Measurements from ENCODE around the gene IL1R1.

IL1R1 gene

DNA sequence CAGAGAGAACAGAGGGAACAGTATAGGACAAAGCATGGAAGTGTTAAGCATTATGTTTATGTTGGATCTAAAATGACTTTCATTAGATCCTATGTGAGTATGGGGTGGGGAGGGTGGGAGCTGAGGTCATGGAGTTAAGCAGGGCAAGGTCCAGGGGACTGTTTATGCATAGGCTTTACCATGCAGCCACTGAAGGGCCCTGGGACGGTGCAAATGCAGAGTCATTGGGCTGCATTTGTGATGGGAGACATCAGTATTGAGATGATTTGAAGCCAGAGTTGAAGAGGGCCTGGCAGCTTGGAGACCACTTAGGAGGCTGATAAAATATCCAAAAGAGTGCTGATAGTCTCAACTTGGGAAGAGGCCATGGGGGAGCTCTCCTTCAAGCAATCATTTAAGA is 66.9 kb downstream of the IL1R1 start:
- DNase-seq = no peak

- no peak for DNase-seq
These were observed 74.5 kb downstream of the IL1R1 start for GRCh38 chr2:102217032-102217431.

DNA sequence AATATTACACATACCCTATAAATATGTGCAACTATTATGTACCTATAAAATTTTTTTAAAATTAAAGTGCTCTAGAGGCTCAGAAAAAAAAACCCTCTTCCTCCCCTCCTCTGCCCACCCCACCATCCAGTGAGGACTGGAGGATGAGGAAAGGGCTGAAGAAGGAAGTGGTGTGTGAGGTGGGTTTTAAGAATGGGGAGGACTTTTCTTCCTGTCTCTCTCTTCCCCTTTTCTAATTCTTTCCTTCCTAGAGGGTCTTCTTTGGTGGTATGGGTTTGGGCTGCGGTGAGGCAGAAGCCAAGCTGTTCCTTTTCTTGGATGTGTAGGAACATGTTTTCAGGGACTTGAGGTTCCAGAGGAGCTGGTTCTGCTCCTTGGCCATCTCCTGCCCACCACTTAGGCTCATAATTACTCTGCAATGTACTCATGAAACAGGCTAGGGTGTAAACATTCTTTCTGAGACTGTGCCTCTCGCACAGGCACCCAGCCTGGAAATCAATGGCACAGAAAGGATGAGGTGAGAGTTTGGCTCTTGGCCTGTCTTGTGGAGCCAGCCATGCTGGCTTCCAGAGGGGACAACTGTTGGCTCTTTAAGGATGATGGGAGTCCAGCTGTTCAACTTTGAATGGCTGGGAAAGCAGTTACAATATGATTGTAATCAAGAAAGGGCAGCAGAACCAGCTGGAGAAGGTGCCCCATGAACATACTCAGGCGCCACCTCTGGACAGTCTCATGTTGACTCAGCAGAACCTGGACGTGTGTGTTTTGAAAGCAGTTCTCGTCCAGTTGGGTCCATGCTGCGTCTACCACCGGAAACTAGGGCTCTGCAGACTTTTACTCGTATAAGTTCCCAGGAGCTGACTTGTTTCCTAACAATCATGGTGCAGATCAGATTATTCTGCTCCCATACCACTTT is 82.5 kb downstream of the IL1R1 start:
- no peak for DNase-seq

DNA sequence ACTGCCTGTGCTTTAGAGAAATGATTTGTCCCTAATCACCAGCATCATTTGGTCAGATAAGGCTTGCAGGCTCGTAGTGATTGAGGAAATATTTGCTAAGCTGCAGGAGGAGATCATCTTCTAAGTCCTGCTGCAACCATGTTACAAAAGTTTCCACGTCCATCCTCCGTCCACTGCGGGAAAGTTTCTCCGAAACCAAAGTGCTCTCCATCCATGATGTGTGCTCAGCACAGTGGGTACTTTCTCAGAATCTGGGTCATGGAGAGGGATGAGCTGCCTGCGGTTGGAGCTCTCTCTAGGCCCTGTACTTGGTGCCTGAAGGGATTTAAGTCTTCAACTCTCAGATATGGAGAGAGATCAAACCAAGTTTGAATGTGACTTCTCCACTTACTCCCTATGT is 83.6 kb downstream of the IL1R1 start:
- DNase-seq = no peak

DNA sequence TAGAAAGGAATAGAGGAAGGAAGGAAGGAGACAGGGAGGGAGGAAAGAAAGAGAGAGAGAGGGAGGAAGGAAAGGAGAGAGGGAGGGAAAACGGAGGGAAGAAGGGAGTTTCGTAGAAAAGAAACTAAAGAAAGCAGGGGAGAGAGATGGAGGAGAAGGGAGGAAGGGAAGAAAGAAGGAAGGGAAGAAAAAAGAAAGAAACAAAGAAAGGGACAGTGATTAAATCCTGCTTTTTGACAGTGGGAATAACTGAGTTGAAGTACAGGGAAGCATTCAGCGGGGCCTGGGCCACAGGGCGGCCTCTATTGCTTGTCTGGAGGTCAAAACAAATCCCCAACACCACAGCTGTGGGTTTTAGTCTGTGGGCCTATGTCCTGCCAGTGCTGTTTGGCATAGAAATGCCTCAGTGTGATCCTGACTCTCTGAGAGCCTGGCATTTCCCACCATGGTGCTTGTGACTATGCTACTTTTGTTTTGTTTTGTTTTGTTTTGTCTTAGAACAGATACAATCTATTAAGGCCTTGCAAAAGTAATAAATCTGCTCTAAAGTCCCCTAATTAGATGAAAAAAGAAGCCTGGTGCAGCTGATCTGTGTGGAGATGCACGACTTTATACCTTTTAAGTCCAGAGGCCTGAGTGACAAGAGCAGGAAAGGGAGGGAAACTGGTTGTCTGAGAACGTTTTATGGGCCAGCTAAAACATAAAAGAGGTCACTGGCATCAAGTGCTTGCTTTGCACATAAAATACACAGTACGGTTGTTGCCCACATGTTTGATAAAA is 84.3 kb downstream of the IL1R1 start:
- DNase-seq = no peak

DNA sequence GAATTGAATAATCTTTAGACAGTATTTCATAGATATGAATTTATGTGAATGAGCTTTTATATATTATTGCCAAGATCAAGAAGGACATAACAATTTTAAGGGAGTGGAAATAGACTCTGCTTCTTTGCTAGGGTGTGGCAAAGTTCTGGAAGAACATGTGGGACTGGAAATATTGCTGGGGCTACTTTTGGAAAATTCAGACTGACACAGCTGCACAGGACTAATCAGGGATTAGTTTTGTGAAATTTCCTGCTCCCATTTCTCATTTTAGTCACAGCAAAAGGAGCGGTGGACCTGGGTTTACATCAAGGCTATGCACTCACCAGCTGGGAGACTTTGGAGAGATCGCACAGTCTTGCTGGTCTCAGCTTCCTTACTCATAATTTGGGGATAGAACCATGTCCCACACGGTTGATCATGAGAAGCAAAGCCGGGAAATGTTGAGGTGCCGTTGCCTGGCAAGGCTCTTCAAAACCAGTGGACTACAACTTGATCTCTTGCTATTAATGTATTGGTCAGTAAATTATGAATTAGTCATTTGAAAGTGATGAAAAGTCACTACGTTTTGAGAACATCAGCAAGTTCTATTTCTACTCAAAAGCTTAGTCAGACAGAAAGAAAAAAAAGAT is 86.7 kb downstream of the IL1R1 start:
- DNase-seq = no peak
